ENCODE measurements around the gene HDDC2. TPM values are rescaled to one million over a fixed set of nuclear protein-coding genes. Genes with fewer than 3 reads are reported as not detected.

HDDC2 gene
- total and polyA plus RNA-seq, 2 experiments from 2014 or later: 69.5 to 131 TPM

DNA sequence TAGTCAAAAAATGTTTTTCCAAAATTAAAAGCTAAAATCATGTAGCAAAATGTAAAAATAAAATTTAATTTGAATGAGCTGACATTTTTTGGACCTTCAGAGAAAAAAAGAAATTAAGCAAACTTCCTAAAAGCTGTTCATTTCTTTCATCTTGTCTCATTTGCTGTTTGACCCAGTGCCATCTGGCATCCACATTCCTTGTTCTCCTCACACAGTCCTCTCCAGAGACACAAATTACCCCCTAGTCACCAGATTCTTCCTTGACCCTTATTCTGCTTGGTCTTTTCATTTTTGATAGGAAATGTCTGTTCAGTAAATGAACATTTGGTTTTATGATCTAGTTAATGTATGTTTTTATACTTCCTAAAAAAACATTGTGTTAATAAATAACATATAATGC lies 55.2 kb downstream of the HDDC2 start:
- Histone ChIP-seq H3K79me2 (replicated peaks; ENCODE audit: insufficient read depth) (no peaks in the 10 kb centered on the region), H3K4me1 (ENCODE audit: insufficient read depth) (0 out of 2 replicates have a peak, but pooled peaks cover 13% of the 10 kb centered on the region), H3K4me2 (no peak overlapping the region), H3K27ac (ENCODE audit: low read depth) (no peak overlapping the region), H3K4me3 (no peak overlapping the region), H2AFZ (no peak overlapping the region), H3K9me2 (ENCODE audit: insufficient read depth) (no peaks in the 10 kb centered on the region), H3F3A (replicated peaks; ENCODE audit: low read depth) (no peaks in the 10 kb centered on the region), H3K27me3 (ENCODE audit: insufficient read depth) (no peaks in the 10 kb centered on the region), H4K20me1 (replicated peaks; ENCODE audit: insufficient read depth) (no peaks in the 10 kb centered on the region), H3K36me3 (ENCODE audit: insufficient read depth) (no peaks in the 10 kb centered on the region)
- Mint-ChIP-seq H3K27me3 (ENCODE audit: insufficient read depth, low read depth, poor library complexity) (peaks cover 2% of the 10 kb centered on the region), H3K36me3 (ENCODE audit: low read depth) (no peaks in the 10 kb centered on the region), H3K4me1 (peaks cover 11% of the 10 kb centered on the region; the same call in 2 of the 3 replicates), H3K9me3 (peaks cover under 1% of the 10 kb centered on the region; the same call in 1 of the 3 replicates), H3K4me3 (no peak overlapping the region), H3K27ac (no peak overlapping the region)
- DNase-seq (ENCODE audit: low spot score) (no peak), ATAC-seq (no peak)
- no peak for TF ChIP-seq STAT1 (IDR thresholded peaks at IDR 0.05; ENCODE audit: unreplicated experiment)
- TF ChIP-seq ETS1 (IDR thresholded peaks at IDR 0.05): no peak
- TF ChIP-seq EZH2phosphoT487 (IDR thresholded peaks at IDR 0.05; ENCODE audit: unreplicated experiment): no peak
- no peak for TF ChIP-seq ZNF114 (CRISPR knock-in tag; IDR thresholded peaks at IDR 0.05)
- no peak for TF ChIP-seq EZH2 (IDR thresholded peaks at IDR 0.05; ENCODE audit: low read depth, unreplicated experiment)
- TF ChIP-seq ZNF462 (CRISPR knock-in tag; IDR thresholded peaks at IDR 0.05): no peak
- TF ChIP-seq NANOG (IDR thresholded peaks at IDR 0.05; ENCODE audit: borderline replicate concordance): no peak
- TF ChIP-seq ZNF331 (CRISPR knock-in tag; IDR thresholded peaks at IDR 0.05; ENCODE audit: low read depth): no peak
- no peak for TF ChIP-seq JUNB (IDR thresholded peaks at IDR 0.05; ENCODE audit: unreplicated experiment)
- TF ChIP-seq, protein P1, sequence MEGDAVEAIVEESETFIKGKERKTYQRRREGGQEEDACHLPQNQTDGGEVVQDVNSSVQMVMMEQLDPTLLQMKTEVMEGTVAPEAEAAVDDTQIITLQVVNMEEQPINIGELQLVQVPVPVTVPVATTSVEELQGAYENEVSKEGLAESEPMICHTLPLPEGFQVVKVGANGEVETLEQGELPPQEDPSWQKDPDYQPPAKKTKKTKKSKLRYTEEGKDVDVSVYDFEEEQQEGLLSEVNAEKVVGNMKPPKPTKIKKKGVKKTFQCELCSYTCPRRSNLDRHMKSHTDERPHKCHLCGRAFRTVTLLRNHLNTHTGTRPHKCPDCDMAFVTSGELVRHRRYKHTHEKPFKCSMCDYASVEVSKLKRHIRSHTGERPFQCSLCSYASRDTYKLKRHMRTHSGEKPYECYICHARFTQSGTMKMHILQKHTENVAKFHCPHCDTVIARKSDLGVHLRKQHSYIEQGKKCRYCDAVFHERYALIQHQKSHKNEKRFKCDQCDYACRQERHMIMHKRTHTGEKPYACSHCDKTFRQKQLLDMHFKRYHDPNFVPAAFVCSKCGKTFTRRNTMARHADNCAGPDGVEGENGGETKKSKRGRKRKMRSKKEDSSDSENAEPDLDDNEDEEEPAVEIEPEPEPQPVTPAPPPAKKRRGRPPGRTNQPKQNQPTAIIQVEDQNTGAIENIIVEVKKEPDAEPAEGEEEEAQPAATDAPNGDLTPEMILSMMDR (conservative IDR thresholded peaks at IDR 0.05; ENCODE audit: low read depth in 2 of 2): no peak
- TF ChIP-seq POLR2AphosphoS5 (IDR thresholded peaks at IDR 0.05; ENCODE audit: low read depth): no peak
